Central memory CD8-positive, alpha-beta T cell (primary cell): ENCODE measurements around the gene BMAL1.

Experiments used
- ATAC-seq: fragments of 150-1000 bp; cut with Tn5 transposase; replicated peaks from 2 replicates; pipeline ENCODE4 v1.10.0; 2022; ENCODE audit warnings: mild to moderate bottlenecking, moderate FRiP score, moderate number of reproducible peaks; ENCODE audit not compliant: poor library complexity, severe bottlenecking; ENCODE audit errors: extremely low read depth
- DNase-seq, 2 donors: peaks; one replicate each; pipeline ENCODE4 v3.0.0; 2021; ENCODE audit warnings: low spot score in 2 of 2
- H3K27ac Mint-ChIP-seq: one replicate; pipeline ENCODE4 v1.8.0; 2022; ENCODE audit warnings: low read depth, mild to moderate bottlenecking, moderate library complexity, mixed read lengths
- H3K27me3 Mint-ChIP-seq: one replicate; pipeline ENCODE4 v1.8.0; 2022; ENCODE audit warnings: mixed read lengths
- H3K36me3 Mint-ChIP-seq: one replicate; pipeline ENCODE4 v1.8.0; 2022; ENCODE audit warnings: mild to moderate bottlenecking, moderate library complexity, mixed read lengths; ENCODE audit not compliant: insufficient read depth
- H3K4me1 Mint-ChIP-seq: one replicate; pipeline ENCODE4 v1.8.0; 2022; ENCODE audit warnings: mixed read lengths
- H3K4me3 Mint-ChIP-seq: one replicate; pipeline ENCODE4 v1.8.0; 2022; ENCODE audit warnings: mild to moderate bottlenecking, moderate library complexity, mixed read lengths
- H3K9me3 Mint-ChIP-seq: one replicate; pipeline ENCODE4 v1.8.0; 2022; ENCODE audit warnings: mixed read lengths

BMAL1 gene

GRCh38 chr11:13347901-13348300 lies 70.3 kb downstream of the BMAL1 start:
- H3K4me1 Mint-ChIP-seq, result peaks cover 55% of the 10 kb centered on the region
- peak overlapping the region; percentile 33 for H3K4me3 Mint-ChIP-seq

GRCh38 chr11:13348305-13348704 lies 70.7 kb downstream of the BMAL1 start:
- DNase-seq, result no peak
- peaks cover 55% of the 10 kb centered on the region for H3K4me1 Mint-ChIP-seq
- no peaks in the 10 kb centered on the region for H3K27me3 Mint-ChIP-seq
- peaks cover 40% of the 10 kb centered on the region for H3K36me3 Mint-ChIP-seq
- peak overlapping the region; percentile 33 for H3K4me3 Mint-ChIP-seq
- H3K27ac Mint-ChIP-seq, result peak overlapping the region; percentile 67
- no peak for ATAC-seq
- H3K9me3 Mint-ChIP-seq, result no peaks in the 10 kb centered on the region

More at GRCh38 chr11:13347901-13348300, 70.3 kb downstream of the BMAL1 start:
- peaks cover 37% of the 10 kb centered on the region for H3K36me3 Mint-ChIP-seq
- peak overlapping the region; percentile 67 for H3K27ac Mint-ChIP-seq
- ATAC-seq (no peak), DNase-seq (no peak)
- no peaks in the 10 kb centered on the region for H3K27me3 Mint-ChIP-seq
- no peaks in the 10 kb centered on the region for H3K9me3 Mint-ChIP-seq

GRCh38 chr11:13349046-13349445 lies 71.5 kb downstream of the BMAL1 start:
- Mint-ChIP-seq H3K27me3 (no peaks in the 10 kb centered on the region), H3K4me1 (peaks cover 53% of the 10 kb centered on the region), H3K9me3 (no peaks in the 10 kb centered on the region), H3K36me3 (peaks cover 41% of the 10 kb centered on the region), H3K27ac (no peak overlapping the region), H3K4me3 (no peak overlapping the region)
- ATAC-seq (no peak), DNase-seq (no peak)

- no peaks in the 10 kb centered on the region for H3K9me3 Mint-ChIP-seq
- DNase-seq (no peak), ATAC-seq (no peak)
- H3K36me3 Mint-ChIP-seq, result peaks cover 45% of the 10 kb centered on the region
- H3K27ac Mint-ChIP-seq, result peak overlapping the region; percentile 40
- H3K4me1 Mint-ChIP-seq, result peaks cover 54% of the 10 kb centered on the region
- no peak overlapping the region for H3K4me3 Mint-ChIP-seq
- no peaks in the 10 kb centered on the region for H3K27me3 Mint-ChIP-seq
Measured at GRCh38 chr11:13349581-13349980, 72.0 kb downstream of the BMAL1 start.

GRCh38 chr11:13352711-13353110 lies 75.1 kb downstream of the BMAL1 start:
- DNase-seq (no peak), ATAC-seq (no peak)
- Mint-ChIP-seq H3K4me1 (peaks cover 31% of the 10 kb centered on the region), H3K27ac (no peak overlapping the region), H3K4me3 (no peak overlapping the region), H3K36me3 (peaks cover 61% of the 10 kb centered on the region), H3K27me3 (no peaks in the 10 kb centered on the region), H3K9me3 (no peaks in the 10 kb centered on the region)

GRCh38 chr11:13354335-13354734 lies 76.7 kb downstream of the BMAL1 start:
- no peak for ATAC-seq
- H3K4me3 Mint-ChIP-seq, result no peak overlapping the region
- H3K4me1 Mint-ChIP-seq, result peaks cover 21% of the 10 kb centered on the region
- H3K27ac Mint-ChIP-seq, result no peak overlapping the region
- H3K36me3 Mint-ChIP-seq, result peaks cover 57% of the 10 kb centered on the region
- H3K27me3 Mint-ChIP-seq, result no peaks in the 10 kb centered on the region
- no peak for DNase-seq
- H3K9me3 Mint-ChIP-seq, result no peaks in the 10 kb centered on the region

GRCh38 chr11:13355191-13355590 lies 77.6 kb downstream of the BMAL1 start:
- peaks cover 57% of the 10 kb centered on the region for H3K36me3 Mint-ChIP-seq

GRCh38 chr11:13357232-13357631 lies 79.6 kb downstream of the BMAL1 start:
- H3K4me3 Mint-ChIP-seq, result no peak overlapping the region
- H3K27ac Mint-ChIP-seq, result no peak overlapping the region
- H3K4me1 Mint-ChIP-seq, result peaks cover 6% of the 10 kb centered on the region
- H3K36me3 Mint-ChIP-seq, result peaks cover 56% of the 10 kb centered on the region
- ATAC-seq (no peak), DNase-seq (no peak)
- H3K27me3 Mint-ChIP-seq, result no peaks in the 10 kb centered on the region
- no peaks in the 10 kb centered on the region for H3K9me3 Mint-ChIP-seq

More at GRCh38 chr11:13355191-13355590, 77.6 kb downstream of the BMAL1 start:
- Mint-ChIP-seq H3K27ac (peak overlapping the region; percentile 29), H3K4me3 (no peak overlapping the region), H3K4me1 (peaks cover 21% of the 10 kb centered on the region), H3K27me3 (no peaks in the 10 kb centered on the region), H3K9me3 (no peaks in the 10 kb centered on the region)
- ATAC-seq (no peak), DNase-seq (no peak)

GRCh38 chr11:13358596-13359270 lies 81.1 kb downstream of the BMAL1 start:
- Mint-ChIP-seq H3K27me3 (no peaks in the 10 kb centered on the region), H3K36me3 (peaks cover 60% of the 10 kb centered on the region), H3K9me3 (no peaks in the 10 kb centered on the region), H3K27ac (no peak overlapping the region), H3K4me3 (no peak overlapping the region), H3K4me1 (peaks cover 5% of the 10 kb centered on the region)
- ATAC-seq, result no peak
- no peak for DNase-seq

- Mint-ChIP-seq H3K4me3 (no peak overlapping the region), H3K4me1 (no peaks in the 10 kb centered on the region), H3K27me3 (no peaks in the 10 kb centered on the region), H3K9me3 (no peaks in the 10 kb centered on the region), H3K36me3 (peaks cover 56% of the 10 kb centered on the region), H3K27ac (no peak overlapping the region)
- DNase-seq (no peak), ATAC-seq (no peak)
Measured at GRCh38 chr11:13362596-13363109, 85.1 kb downstream of the BMAL1 start.

GRCh38 chr11:13364388-13364787 lies 86.8 kb downstream of the BMAL1 start:
- no peak for ATAC-seq
- Mint-ChIP-seq H3K4me1 (no peaks in the 10 kb centered on the region), H3K9me3 (no peaks in the 10 kb centered on the region), H3K27me3 (no peaks in the 10 kb centered on the region), H3K27ac (no peak overlapping the region), H3K4me3 (no peak overlapping the region), H3K36me3 (peaks cover 64% of the 10 kb centered on the region)
- no peak for DNase-seq

- Mint-ChIP-seq H3K4me3 (no peak overlapping the region), H3K36me3 (peaks cover 49% of the 10 kb centered on the region), H3K27me3 (no peaks in the 10 kb centered on the region), H3K4me1 (no peaks in the 10 kb centered on the region), H3K9me3 (no peaks in the 10 kb centered on the region), H3K27ac (no peak overlapping the region)
- ATAC-seq (no peak), DNase-seq (no peak)
Measured at GRCh38 chr11:13366266-13367026, 88.9 kb downstream of the BMAL1 start.

- H3K9me3 Mint-ChIP-seq, result no peaks in the 10 kb centered on the region
- no peak overlapping the region for H3K27ac Mint-ChIP-seq
- H3K4me1 Mint-ChIP-seq, result no peaks in the 10 kb centered on the region
- H3K36me3 Mint-ChIP-seq, result peaks cover 48% of the 10 kb centered on the region
- ATAC-seq (no peak), DNase-seq (no peak)
- no peak overlapping the region for H3K4me3 Mint-ChIP-seq
- H3K27me3 Mint-ChIP-seq, result no peaks in the 10 kb centered on the region
Measured at GRCh38 chr11:13367115-13367514, 89.5 kb downstream of the BMAL1 start.
